CD4-positive, alpha-beta memory T cell (primary cell): Measurements from ENCODE around the gene FAM219A. TPM values are rescaled to one million over a fixed set of nuclear protein-coding genes. Genes with fewer than 3 reads are reported as not detected.

Source experiments
- CTCF ChIA-PET: fragments of 350-600 bp; sonication (Branson Sonifier 250); formaldehyde crosslinking; loops from one replicate; lab custom pipeline; 2021; ENCODE audit warnings: inconsistent platforms; ENCODE audit not compliant: partially characterized antibody; lab: Charles Lee
- POLR2A ChIA-PET: fragments of 350-600 bp; sonication (Branson Sonifier 250); formaldehyde crosslinking; loops from one replicate; lab custom pipeline; 2021; ENCODE audit not compliant: partially characterized antibody; lab: Charles Lee
- DNase-seq, 5 donors: peaks; one replicate each; pipeline versions ENCODE4 v3.0.0 to v3.0.0-alpha.2; 2020 to 2022; ENCODE audit warnings: mixed read lengths in 1 of 5
- H3K27ac ChIP-seq: one replicate; pipeline ENCODE4 v1.7.0; 2013; ENCODE audit warnings: low read depth, low read length
- H3K27me3 ChIP-seq: 2 replicates; pipeline ENCODE4 v1.7.0; 2013; ENCODE audit warnings: mild to moderate bottlenecking, low read length, moderate library complexity; ENCODE audit not compliant: insufficient read depth
- H3K36me3 ChIP-seq: 2 replicates; pipeline ENCODE4 v1.7.0; 2013; ENCODE audit warnings: mild to moderate bottlenecking, low read length, moderate library complexity; ENCODE audit not compliant: insufficient read depth
- H3K4me1 ChIP-seq: 2 replicates; pipeline ENCODE4 v1.7.0; 2013; ENCODE audit warnings: mild to moderate bottlenecking, low read length, moderate library complexity; ENCODE audit not compliant: insufficient read depth
- H3K4me3 ChIP-seq, 2 donors: one replicate each; pipeline ENCODE4 v1.7.0; 2013; ENCODE audit warnings: low read length in 2 of 2, mild to moderate bottlenecking in 1 of 2
- H3K9me3 ChIP-seq, 2 donors: one replicate each; pipeline ENCODE4 v1.7.0; 2013; ENCODE audit warnings: low read length in 2 of 2, control low read depth in 1 of 2; ENCODE audit not compliant: control insufficient read depth in 1 of 2
- H3K27ac Mint-ChIP-seq, 7 donors: one replicate each; pipeline ENCODE4 v1.8.0; 2020 to 2021; ENCODE audit warnings: mixed read lengths in 7 of 7, mild to moderate bottlenecking in 6 of 7, inconsistent platforms in 3 of 7, moderate library complexity in 3 of 7
- H3K27me3 Mint-ChIP-seq, 2 donors: one replicate each; pipeline ENCODE4 v1.8.0; 2020 to 2021; ENCODE audit warnings: mixed read lengths in 2 of 2
- H3K36me3 Mint-ChIP-seq, 2 donors: one replicate each; pipeline ENCODE4 v1.8.0; 2020 to 2021; ENCODE audit warnings: mixed read lengths in 2 of 2, inconsistent platforms in 1 of 2, mild to moderate bottlenecking in 1 of 2
- H3K4me1 Mint-ChIP-seq, 4 donors: one replicate each; pipeline ENCODE4 v1.8.0; 2020 to 2021; ENCODE audit warnings: mixed read lengths in 4 of 4, mild to moderate bottlenecking in 1 of 4
- H3K4me3 Mint-ChIP-seq, 8 donors: one replicate each; pipeline ENCODE4 v1.8.0; 2020 to 2021; ENCODE audit warnings: mixed read lengths in 8 of 8, mild to moderate bottlenecking in 7 of 8, moderate library complexity in 6 of 8, inconsistent platforms in 3 of 8
- H3K9me3 Mint-ChIP-seq, 8 donors: one replicate each; pipeline ENCODE4 v1.8.0; 2020 to 2021; ENCODE audit warnings: mixed read lengths in 8 of 8, mild to moderate bottlenecking in 5 of 8, inconsistent platforms in 3 of 8, moderate library complexity in 1 of 8
- intact Hi-C: fragments of 100-400 bp; cut with micrococcal nuclease; formaldehyde crosslinking; loops from one replicate; pipeline ENCODE4 v1.15.1; 2023
- polyA plus RNA-seq, 2 donors: library from polyadenylated mRNA; unstranded; fragments of 300-500 nt; fragmentation: Illumina TruSeq; gene quantifications; one replicate each; pipeline ENCODE4 v1.2.3, GENCODE V29; 2021
- total RNA-seq, 2 experiments: library from RNA; stranded (reverse); gene quantifications; one replicate each; pipeline ENCODE4 v1.2.3, GENCODE V29; 2021

The FAM219A gene
- total and polyA plus RNA-seq, 4 experiments from 2014 or later = 0.33 to 16.3 (median 7.6) TPM

DNA sequence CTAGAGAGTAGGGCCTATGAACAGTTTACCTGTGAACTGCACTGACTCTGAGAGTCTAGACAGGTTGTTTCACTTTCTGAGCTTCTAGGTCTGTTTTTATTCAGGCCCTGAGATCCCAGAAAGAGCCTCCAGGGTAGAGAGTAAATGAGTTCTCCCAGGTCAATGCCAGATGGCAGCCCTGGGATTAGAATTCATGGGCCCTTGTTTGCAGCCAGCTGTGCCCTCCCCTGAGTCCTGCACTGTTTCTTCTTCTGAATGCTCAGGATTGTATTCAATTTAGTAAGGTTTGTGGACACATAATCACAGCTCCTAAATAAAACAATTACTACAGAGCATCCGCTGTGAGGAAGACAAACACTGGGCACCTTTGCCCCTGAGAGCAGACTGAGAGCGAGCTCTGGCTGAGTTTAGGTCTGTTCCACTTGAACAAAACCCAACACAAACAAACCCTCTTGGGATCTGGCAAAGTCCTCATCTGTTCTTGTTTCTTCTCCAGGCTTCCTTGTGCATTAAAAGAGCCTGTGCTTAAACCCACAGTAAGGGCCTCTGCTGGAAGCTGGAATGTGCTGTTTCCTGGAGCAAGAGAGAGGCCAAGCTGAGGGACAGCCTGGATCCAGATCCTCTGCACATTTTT is 29.9 kb downstream of the FAM219A start:
- POLR2A ChIA-PET = no interaction called here
- no peaks in the 10 kb centered on the region for H3K36me3 ChIP-seq
- no peak overlapping the region for H3K4me3 ChIP-seq
- DNase-seq = no peak
- Mint-ChIP-seq H3K4me1 (peaks cover 0 to 3% (median 2%) of the 10 kb centered on the region in 4 donors), H3K27me3 (no peaks in the 10 kb centered on the region), H3K4me3 (no peak overlapping the region), H3K27ac (no peak overlapping the region), H3K9me3 (no peaks in the 10 kb centered on the region), H3K36me3 (no peaks in the 10 kb centered on the region)
- no peaks in the 10 kb centered on the region for H3K27me3 ChIP-seq
- no peaks in the 10 kb centered on the region for H3K4me1 ChIP-seq
- H3K27ac ChIP-seq = no peak overlapping the region
- intact Hi-C loops = no loop called here
- CTCF ChIA-PET = interaction anchor here (1.0 to 1.3 kb wide), 2 partner anchors 10 to 163 kb away, joined by 3 to 4 read pairs; no protein-coding TSS in a partner anchor
- H3K9me3 ChIP-seq = no peaks in the 10 kb centered on the region

DNA sequence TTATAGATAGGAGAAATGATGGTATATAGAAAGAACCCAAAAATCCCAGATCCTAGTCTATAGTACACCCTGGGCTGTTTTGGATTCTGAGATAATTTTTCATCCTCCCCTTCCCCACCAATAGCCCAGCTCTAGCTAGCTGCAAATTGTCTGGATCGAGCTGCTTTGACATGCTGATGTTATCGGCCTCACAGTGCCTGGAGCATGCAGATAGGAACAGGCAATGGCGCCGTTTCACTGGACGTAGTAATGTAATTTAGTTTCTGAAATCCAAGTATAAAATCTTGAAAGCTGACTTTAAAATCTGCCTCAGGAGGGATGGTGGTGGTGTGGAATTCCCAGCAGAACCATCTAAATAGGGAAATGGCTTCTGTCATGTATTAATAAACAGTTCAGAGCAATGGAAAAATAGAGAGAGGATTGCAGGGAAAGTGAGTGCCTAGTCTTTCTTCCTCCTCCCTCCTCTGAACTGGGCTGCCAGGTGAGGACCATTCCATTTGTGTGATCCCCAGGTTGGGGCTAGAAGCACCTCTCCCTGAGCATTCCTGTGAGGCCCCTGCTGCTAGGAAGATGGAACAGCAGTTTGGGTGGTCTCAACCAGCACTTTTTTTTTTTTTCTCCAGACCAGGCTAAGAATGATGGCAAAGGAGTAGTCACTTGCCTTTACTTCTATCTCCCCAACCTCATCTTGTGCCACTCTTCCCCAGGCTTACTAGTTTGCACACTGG is 31.9 kb downstream of the FAM219A start:
- Mint-ChIP-seq H3K27ac (no peak overlapping the region), H3K4me1 (peaks cover 0 to 3% (median 0%) of the 10 kb centered on the region in 4 donors), H3K27me3 (no peaks in the 10 kb centered on the region), H3K36me3 (no peaks in the 10 kb centered on the region), H3K4me3 (no peak overlapping the region), H3K9me3 (no peaks in the 10 kb centered on the region)
- Histone ChIP-seq H3K4me3 (no peak overlapping the region), H3K4me1 (no peaks in the 10 kb centered on the region), H3K36me3 (no peaks in the 10 kb centered on the region), H3K27ac (no peak overlapping the region), H3K9me3 (no peaks in the 10 kb centered on the region), H3K27me3 (no peaks in the 10 kb centered on the region)
- intact Hi-C loops = no loop called here
- POLR2A ChIA-PET = no interaction called here
- no peak for DNase-seq
- CTCF ChIA-PET = interaction anchor here (0.9 kb wide), 1 partner anchor 23 kb away, joined by 6 read pairs; no protein-coding TSS in a partner anchor

DNA sequence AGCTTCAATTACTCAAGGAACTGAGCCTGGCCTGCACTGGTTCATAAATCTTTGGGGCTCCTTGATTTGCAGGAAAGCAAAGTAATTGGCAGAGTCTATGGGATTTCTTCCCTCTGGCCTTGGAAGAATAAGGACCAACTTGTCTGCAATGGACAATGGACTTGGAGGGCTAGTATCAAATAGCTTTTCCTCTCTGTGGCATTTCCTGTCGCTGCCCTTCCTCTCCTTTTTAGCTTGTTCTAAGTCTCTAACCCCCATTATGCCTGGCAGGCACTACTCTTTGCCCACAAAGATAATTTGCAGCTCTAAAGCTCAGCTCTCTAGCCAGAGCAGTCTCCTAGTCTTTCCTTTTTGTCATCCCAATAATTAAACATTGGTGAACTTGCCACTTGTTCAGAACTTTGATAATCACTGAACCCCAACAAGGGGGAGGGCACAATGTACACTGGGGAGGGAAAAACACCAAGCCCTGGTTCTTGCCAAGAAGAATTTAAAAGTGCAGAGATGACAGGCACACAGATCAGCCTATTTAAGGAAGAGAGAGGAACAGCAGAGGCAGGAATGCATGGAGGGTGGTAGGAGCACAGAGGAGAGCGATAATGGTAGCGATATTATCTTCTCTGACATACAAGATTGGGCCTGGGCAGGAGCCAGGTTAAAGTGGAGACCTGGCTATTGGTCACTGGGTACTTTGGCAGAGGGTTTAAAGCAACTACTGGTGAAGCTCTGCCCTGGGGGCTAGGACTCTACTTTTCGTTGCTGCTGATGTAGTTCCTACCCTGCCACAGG is 38.5 kb downstream of the FAM219A start:
- Mint-ChIP-seq H3K9me3 (no peaks in the 10 kb centered on the region), H3K4me1 (peaks cover 0 to 3% (median 0%) of the 10 kb centered on the region in 4 donors), H3K27me3 (no peaks in the 10 kb centered on the region), H3K27ac (peak overlapping the region in 1 of 7 donors; percentile 38), H3K4me3 (no peak overlapping the region), H3K36me3 (peaks cover 0 to 8% of the 10 kb centered on the region in 2 donors)
- Histone ChIP-seq H3K9me3 (no peaks in the 10 kb centered on the region), H3K27me3 (no peaks in the 10 kb centered on the region), H3K27ac (no peak overlapping the region), H3K4me3 (no peak overlapping the region), H3K4me1 (no peaks in the 10 kb centered on the region), H3K36me3 (no peaks in the 10 kb centered on the region)
- CTCF ChIA-PET = interaction anchor here (1.9 kb wide), 1 partner anchor 15 kb away, joined by 12 read pairs; no protein-coding TSS in a partner anchor
- intact Hi-C loops = no loop called here
- POLR2A ChIA-PET = no interaction called here
- DNase-seq = no peak

DNA sequence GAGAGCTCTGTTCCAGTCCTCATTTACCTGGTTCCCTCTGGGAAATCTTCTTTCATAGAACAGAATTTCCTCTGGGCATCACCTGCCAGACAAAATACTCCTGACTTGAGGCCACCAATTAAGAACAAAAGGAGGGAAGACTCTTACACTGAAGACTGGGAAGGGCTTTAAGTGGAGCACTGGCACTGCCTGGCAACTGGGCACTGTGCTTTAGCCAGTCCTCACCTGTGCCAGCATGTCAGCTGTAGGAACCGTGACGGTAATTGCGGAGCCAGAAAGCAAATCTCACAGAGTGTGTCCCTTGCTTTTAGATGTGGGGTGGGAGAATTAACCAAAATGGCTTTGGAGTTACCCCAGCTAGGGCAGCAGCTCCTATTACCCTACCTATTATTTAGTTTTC is 40.6 kb downstream of the FAM219A start:
- H3K36me3 ChIP-seq = no peaks in the 10 kb centered on the region
- DNase-seq = no peak
- Mint-ChIP-seq H3K27ac (no peak overlapping the region), H3K27me3 (no peaks in the 10 kb centered on the region), H3K36me3 (peaks cover 0 to 8% of the 10 kb centered on the region in 2 donors), H3K9me3 (no peaks in the 10 kb centered on the region), H3K4me3 (no peak overlapping the region), H3K4me1 (no peaks in the 10 kb centered on the region)
- CTCF ChIA-PET = interaction anchor here (1.4 to 6.0 kb wide), 2 partner anchors 14 to 21 kb away, joined by 5 to 26 read pairs; no protein-coding TSS in a partner anchor
- H3K27me3 ChIP-seq = no peaks in the 10 kb centered on the region
- intact Hi-C loops = no loop called here
- H3K27ac ChIP-seq = no peak overlapping the region
- no peak overlapping the region for H3K4me3 ChIP-seq
- no peaks in the 10 kb centered on the region for H3K9me3 ChIP-seq
- H3K4me1 ChIP-seq = no peaks in the 10 kb centered on the region
- POLR2A ChIA-PET = no interaction called here

DNA sequence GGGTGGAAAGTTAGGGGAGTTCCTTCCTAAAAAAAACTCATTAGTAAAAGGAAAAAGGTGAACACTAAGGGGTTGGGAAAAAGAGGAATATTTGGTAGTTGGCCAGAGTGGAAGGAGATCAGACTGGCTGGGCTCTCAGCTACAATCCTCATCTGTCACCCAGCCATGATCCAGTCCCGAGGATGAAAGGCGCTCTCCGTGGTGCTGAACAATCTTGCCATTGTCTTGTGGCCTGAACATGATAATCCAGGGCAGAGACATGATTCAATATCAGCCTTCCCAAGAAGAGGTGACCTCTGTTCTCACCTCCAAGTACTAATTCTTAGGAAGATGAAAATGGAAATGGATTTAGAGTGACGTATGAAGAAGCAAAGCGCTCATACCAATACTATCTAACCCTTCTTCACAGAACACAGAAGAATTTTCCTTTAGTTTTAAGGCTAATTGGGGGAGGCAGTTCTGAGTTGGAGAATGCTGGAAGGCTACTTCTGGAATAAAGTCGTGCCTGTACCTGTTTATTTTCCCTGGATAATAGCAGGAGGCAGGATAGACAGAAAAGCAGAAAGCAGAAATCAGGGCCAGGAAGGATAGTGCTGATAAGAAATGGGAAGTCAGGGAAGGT is 45.0 kb downstream of the FAM219A start:
- DNase-seq = peak in 3 of 5 donors; percentile 6 to 17 (median 13)
- ChIA-PET CTCF (interaction anchor here (6.0 kb wide), 1 partner anchor 9 kb away, joined by 26 read pairs; no protein-coding TSS in a partner anchor), POLR2A (no interaction called here)
- Mint-ChIP-seq H3K27ac (no peak overlapping the region), H3K4me1 (no peaks in the 10 kb centered on the region), H3K9me3 (peaks cover 0 to 2% (median 0%) of the 10 kb centered on the region in 8 donors), H3K36me3 (peaks cover 0 to 10% of the 10 kb centered on the region in 2 donors), H3K27me3 (no peaks in the 10 kb centered on the region), H3K4me3 (no peak overlapping the region)
- Histone ChIP-seq H3K27me3 (no peaks in the 10 kb centered on the region), H3K4me3 (no peak overlapping the region), H3K4me1 (no peaks in the 10 kb centered on the region), H3K27ac (no peak overlapping the region), H3K36me3 (no peaks in the 10 kb centered on the region), H3K9me3 (no peaks in the 10 kb centered on the region)
- intact Hi-C loops = no loop called here

DNA sequence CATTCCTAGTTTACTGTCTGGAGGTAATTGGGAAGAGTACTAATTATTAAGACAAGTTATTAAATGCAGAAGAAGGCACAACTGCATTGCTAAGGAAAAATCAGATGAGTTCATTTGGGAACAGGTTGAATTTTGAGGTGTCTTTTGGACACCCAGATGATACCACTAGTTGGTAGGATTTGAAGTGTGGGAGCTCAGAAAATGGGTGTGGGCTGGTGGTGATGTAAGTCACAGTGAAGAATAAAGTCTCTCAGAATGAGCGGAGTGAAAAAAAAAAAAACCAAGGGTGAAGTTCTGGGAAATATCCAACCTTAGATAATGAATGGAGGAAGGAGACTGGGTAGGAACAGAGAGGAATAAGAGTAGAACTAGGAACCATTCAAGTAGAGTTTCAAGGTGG is 46.0 kb downstream of the FAM219A start:
- no peak overlapping the region for H3K4me3 ChIP-seq
- no peak overlapping the region for H3K4me3 Mint-ChIP-seq
- no peak for DNase-seq
- ChIA-PET POLR2A (no interaction called here), CTCF (interaction anchor here (1.0 to 1.5 kb wide), 2 partner anchors 88 to 179 kb away, joined by 5 read pairs; no protein-coding TSS in a partner anchor)
- intact Hi-C loops = no loop called here
- peaks cover 0 to 4% of the 10 kb centered on the region in 2 donors for H3K36me3 Mint-ChIP-seq
- no peak overlapping the region for H3K27ac Mint-ChIP-seq
- H3K4me1 Mint-ChIP-seq = no peaks in the 10 kb centered on the region
- no peaks in the 10 kb centered on the region for H3K27me3 Mint-ChIP-seq
- H3K36me3 ChIP-seq = no peaks in the 10 kb centered on the region
- H3K4me1 ChIP-seq = no peaks in the 10 kb centered on the region
- no peaks in the 10 kb centered on the region for H3K27me3 ChIP-seq
- no peaks in the 10 kb centered on the region for H3K9me3 ChIP-seq
- H3K27ac ChIP-seq = no peak overlapping the region
- peaks cover 0 to 2% (median 0%) of the 10 kb centered on the region in 8 donors for H3K9me3 Mint-ChIP-seq
